Cardiac fibroblast (primary cell): ENCODE results near the gene RSPO3.

Experiments used
- DNase-seq, 2 donors: peaks; one replicate each; pipeline versions ENCODE4 v3.0.0 to v3.0.0-alpha.2; 2010; ENCODE audit warnings: low read depth in 2 of 2
- H3K4me3 ChIP-seq, 2 donors: replicated peaks in 1 of 2; 1 replicate in 1 of 2; 2 replicates in 1 of 2; pipeline ENCODE4 v1.5.1; 2011; ENCODE audit warnings: low read depth in 2 of 2, low read length in 2 of 2, mild to moderate bottlenecking in 2 of 2, moderate library complexity in 1 of 2
- CTCF ChIP-seq: IDR thresholded peaks from one replicate; pipeline ENCODE4 v1.5.1; 2011; ENCODE audit warnings: low read depth, mild to moderate bottlenecking, low read length, inconsistent platforms

RSPO3 gene

DNA sequence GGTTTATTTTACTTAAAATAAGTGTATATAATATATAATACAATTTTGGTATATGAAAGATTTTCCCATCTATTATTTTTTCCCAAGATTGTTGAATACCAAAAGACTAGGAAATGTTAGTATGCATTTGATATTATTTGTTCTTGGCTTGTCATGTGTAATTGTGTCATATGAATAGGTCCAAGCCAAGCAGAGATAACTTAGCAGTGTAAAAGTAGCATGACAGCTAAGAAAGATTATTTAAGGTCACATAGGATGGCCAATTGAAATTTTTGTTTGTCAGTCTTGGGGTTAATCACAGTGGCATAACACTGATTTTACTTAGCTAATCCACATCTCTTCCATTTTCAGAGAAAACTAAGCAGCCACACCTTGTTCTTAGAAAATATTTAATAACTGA, 38.8 kb upstream of the RSPO3 start:
- TF ChIP-seq CTCF: no peak
- no peak overlapping the region for H3K4me3 ChIP-seq
- no peak for DNase-seq

DNA sequence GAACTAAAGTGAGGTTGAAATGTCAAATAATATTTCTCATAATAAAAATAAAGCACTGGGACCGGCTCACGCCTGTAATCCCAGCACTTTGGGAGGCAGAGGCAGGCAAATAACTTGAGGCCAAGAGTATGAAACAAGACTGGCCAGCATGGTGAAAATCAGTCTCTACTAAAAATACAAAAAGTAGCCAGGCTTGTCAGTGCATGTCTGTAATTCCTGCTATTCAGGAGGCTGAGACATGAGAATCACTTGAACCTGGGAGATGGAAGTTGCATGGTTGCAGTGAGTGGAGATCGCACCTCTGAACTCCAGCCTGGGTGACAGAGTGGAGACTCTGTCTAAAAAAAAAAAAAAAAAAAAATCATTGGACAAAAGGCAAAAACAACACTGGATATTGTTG, 38.4 kb upstream of the RSPO3 start:
- no peak for DNase-seq
- TF ChIP-seq CTCF: no peak
- H3K4me3 ChIP-seq: no peak overlapping the region

DNA sequence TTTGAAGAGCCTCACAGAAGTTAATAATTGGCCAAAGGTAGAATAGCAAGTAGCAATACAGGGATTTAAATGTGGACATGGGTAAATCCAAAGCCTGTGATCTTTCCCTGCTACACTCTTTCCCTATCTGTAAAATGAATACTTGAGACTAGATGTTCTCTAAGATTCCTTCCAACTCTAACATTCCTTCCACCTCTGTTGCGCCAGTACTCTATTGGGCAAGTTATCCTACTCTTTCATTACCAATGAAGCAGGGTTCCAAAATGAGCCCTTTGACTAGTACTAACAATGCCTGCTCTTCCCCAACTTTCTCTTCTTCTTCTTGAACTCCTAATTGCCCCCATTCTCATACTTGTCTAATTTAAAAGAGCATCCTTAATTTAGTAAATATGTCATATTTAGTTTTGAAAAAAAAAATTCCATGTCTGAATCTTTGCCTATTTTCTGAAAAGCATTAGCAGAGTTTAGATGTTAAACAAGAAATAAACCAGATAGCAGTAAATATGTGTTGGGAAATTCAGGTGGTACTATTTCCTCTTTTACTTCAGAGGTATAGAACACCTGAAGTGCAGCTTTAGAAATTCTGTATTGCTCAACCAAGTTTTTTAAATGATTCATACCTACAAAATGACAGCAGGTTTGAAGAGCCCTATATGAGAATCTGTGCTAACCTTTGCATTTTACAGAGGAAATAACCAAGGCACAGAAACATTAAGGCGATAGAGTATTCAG, 35.1 kb upstream of the RSPO3 start:
- no peak overlapping the region for H3K4me3 ChIP-seq
- TF ChIP-seq CTCF: no peak
- no peak for DNase-seq

DNA sequence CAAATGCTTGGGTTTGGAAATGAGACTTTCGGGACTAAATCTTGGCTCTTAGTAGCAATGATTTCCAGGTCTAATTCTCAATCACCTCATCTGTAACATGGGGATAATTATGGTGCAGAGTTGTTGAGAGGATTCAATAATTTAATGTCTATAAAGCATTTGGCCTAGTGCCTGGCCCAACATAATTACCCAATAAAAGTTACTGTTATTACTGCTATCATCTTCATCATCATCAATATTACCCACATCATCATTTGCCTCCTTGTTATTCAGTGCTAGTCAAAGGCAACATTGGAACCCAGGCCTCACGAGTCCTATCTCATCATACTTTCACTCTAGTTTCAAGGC, 34.5 kb upstream of the RSPO3 start:
- no peak overlapping the region for H3K4me3 ChIP-seq
- DNase-seq: no peak
- no peak for TF ChIP-seq CTCF

DNA sequence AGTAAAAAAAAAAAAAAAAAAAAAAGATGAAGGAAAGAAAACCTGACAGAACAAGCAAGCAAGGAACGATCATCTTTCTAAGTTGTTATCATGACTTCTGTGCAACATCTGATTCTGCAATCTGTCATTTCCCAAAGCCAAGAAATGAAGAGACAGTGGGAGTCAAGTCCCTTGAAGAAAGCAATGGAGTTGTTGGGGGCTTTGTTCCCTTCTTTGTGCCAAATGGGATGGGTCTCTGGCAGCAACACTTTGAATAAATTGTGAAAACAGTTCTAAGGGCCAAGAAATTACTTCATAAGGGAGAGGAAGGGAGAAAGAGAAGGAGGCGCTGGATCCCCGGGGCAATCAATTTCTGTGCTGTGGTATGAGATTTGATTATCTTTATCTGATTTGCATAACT, 33.3 kb upstream of the RSPO3 start:
- no peak for TF ChIP-seq CTCF
- DNase-seq: no peak
- no peak overlapping the region for H3K4me3 ChIP-seq

- H3K4me3 ChIP-seq: no peak overlapping the region
- DNase-seq: no peak
These were observed 28.4 kb upstream of the RSPO3 start for GRCh38 chr6:127090051-127090450.

More at GRCh38 chr6:127090051-127090450, 28.4 kb upstream of the RSPO3 start:
- no peak for TF ChIP-seq CTCF
